Epithelial cell of prostate (primary cell): ENCODE results near the gene OR2S2.
"Not testable (repeated sequence)": the region's sequence is repeated elsewhere in the genome, so short reads cannot be mapped to it uniquely, and the experiment has no call there.

Experiments
- DNase-seq: peaks from one replicate; pipeline ENCODE4 v3.0.0-alpha.2; 2011; ENCODE audit warnings: low read depth, low spot score
- H3K27ac ChIP-seq: fragments of 450-650 bp; 2 replicates; pipeline ENCODE4 v1.5.1; 2017; ENCODE audit warnings: mild to moderate bottlenecking

The OR2S2 gene

GRCh38 chr9:35958104-35958837, at the start of gene OR2S2:
Gene OR2S2 (minus strand): TSS chr9:35958154. CDS start chr9:35958098, 56 bp downstream.
- H3K27ac ChIP-seq, result no peak within 1 kb of the TSS
- DNase-seq, result no peak

- no peak overlapping the region for H3K27ac ChIP-seq
- DNase-seq, result no peak
These were observed 49.4 kb upstream of the OR2S2 start for GRCh38 chr9:36007316-36007708.

GRCh38 chr9:36006549-36007315, 48.8 kb upstream of the OR2S2 start:
- DNase-seq, result no peak
- no peak overlapping the region for H3K27ac ChIP-seq

GRCh38 chr9:36005891-36006290, 47.9 kb upstream of the OR2S2 start:
- H3K27ac ChIP-seq, result no peak overlapping the region
- no peak for DNase-seq

- no peak for DNase-seq
- H3K27ac ChIP-seq, result no peak overlapping the region
These were observed 40.4 kb upstream of the OR2S2 start for GRCh38 chr9:35998333-35998732.

GRCh38 chr9:35997016-35997415, 39.1 kb upstream of the OR2S2 start:
- DNase-seq, H3K27ac ChIP-seq: not testable (repeated sequence)

- no peak for DNase-seq
- no peak overlapping the region for H3K27ac ChIP-seq
These were observed 38.5 kb upstream of the OR2S2 start for GRCh38 chr9:35996358-35996970.

GRCh38 chr9:35994959-35995358, 37.0 kb upstream of the OR2S2 start:
- H3K27ac ChIP-seq, result no peak overlapping the region
- no peak for DNase-seq

- DNase-seq, result no peak
- H3K27ac ChIP-seq, result no peak overlapping the region
These were observed 36.2 kb upstream of the OR2S2 start for GRCh38 chr9:35993976-35994720.

GRCh38 chr9:35993136-35993535, 35.2 kb upstream of the OR2S2 start:
- not testable (repeated sequence) for H3K27ac ChIP-seq, DNase-seq

GRCh38 chr9:35990155-35990554, 32.2 kb upstream of the OR2S2 start:
- no peak for DNase-seq
- H3K27ac ChIP-seq, result no peak overlapping the region

- no peak for DNase-seq
- no peak overlapping the region for H3K27ac ChIP-seq
These were observed 26.1 kb upstream of the OR2S2 start for GRCh38 chr9:35984021-35984420.

GRCh38 chr9:35981699-35982098, 23.7 kb upstream of the OR2S2 start:
- no peak for DNase-seq
- no peak overlapping the region for H3K27ac ChIP-seq

- no peak overlapping the region for H3K27ac ChIP-seq
- DNase-seq, result peak; percentile 16
These were observed 22.5 kb upstream of the OR2S2 start for GRCh38 chr9:35980289-35981011.

- no peak for DNase-seq
- no peak overlapping the region for H3K27ac ChIP-seq
These were observed 20.8 kb upstream of the OR2S2 start for GRCh38 chr9:35978792-35979191.

- no peak for DNase-seq
- no peak overlapping the region for H3K27ac ChIP-seq
These were observed 18.8 kb upstream of the OR2S2 start for GRCh38 chr9:35976726-35977125.

GRCh38 chr9:35974800-35975199, 16.8 kb upstream of the OR2S2 start:
- no peak overlapping the region for H3K27ac ChIP-seq
- DNase-seq, result no peak

- no peak overlapping the region for H3K27ac ChIP-seq
- no peak for DNase-seq
These were observed 14.1 kb upstream of the OR2S2 start for GRCh38 chr9:35972093-35972492.

GRCh38 chr9:35967042-35967441, 9.1 kb upstream of the OR2S2 start:
- no peak overlapping the region for H3K27ac ChIP-seq
- no peak for DNase-seq

GRCh38 chr9:35966433-35966832, 8.5 kb upstream of the OR2S2 start:
- no peak overlapping the region for H3K27ac ChIP-seq
- no peak for DNase-seq
